Neutrophil (primary cell): Measurements from ENCODE around the gene RAB8A.
A peak's percentile ranks its signal among the peaks of the same experiment; 100 is the strongest.

Source experiments
- H3K27ac ChIP-seq: fragments of 200-600 bp; sonication (generic); 2 replicates; pipeline ENCODE4 v1.5.1; 2016; ENCODE audit warnings: mild to moderate bottlenecking, moderate library complexity
- H3K27me3 ChIP-seq: fragments of 200-600 bp; sonication (generic); 2 replicates; pipeline ENCODE4 v1.6.0; 2016; ENCODE audit warnings: mild to moderate bottlenecking
- H3K36me3 ChIP-seq: fragments of 200-600 bp; sonication (generic); 2 replicates; pipeline ENCODE4 v1.5.1; 2017
- H3K4me1 ChIP-seq, 2 experiments: fragments of 200-600 bp in 1 of 2; sonication (generic) in 1 of 2; 1 replicate in 1 of 2; 2 replicates in 1 of 2; pipeline versions ENCODE4 v1.5.1 to v1.6.1; 2013 to 2016; ENCODE audit warnings: low read depth in 1 of 2, low read length in 1 of 2, mild to moderate bottlenecking in 1 of 2, moderate library complexity in 1 of 2; ENCODE audit not compliant: control insufficient read depth in 1 of 2, insufficient read depth in 1 of 2
- H3K4me3 ChIP-seq, 2 experiments: fragments of 200-600 bp in 1 of 2; sonication (generic) in 1 of 2; 1 replicate in 1 of 2; 2 replicates in 1 of 2; pipeline ENCODE4 v1.5.1; 2013 to 2016; ENCODE audit warnings: low read depth in 1 of 2, low read length in 1 of 2, mild to moderate bottlenecking in 1 of 2, moderate library complexity in 1 of 2
- H3K9me3 ChIP-seq: fragments of 200-600 bp; sonication (generic); 2 replicates; pipeline ENCODE4 v1.5.1; 2016
- CTCF ChIP-seq: fragments of 200-600 bp; sonication (generic); IDR thresholded peaks from 2 replicates; pipeline ENCODE4 v1.5.1; 2016; ENCODE audit warnings: antibody characterized with exemption

Gene RAB8A

GRCh38 chr19:16111160-16111908 is at the start of gene RAB8A:
RAB8A (plus strand) TSS chr19:16111889; CDS start chr19:16111902, 13 bp downstream.
- Histone ChIP-seq H3K27ac (peak within 1 kb of the TSS; percentile 93), H3K27me3 (no peaks in the 10 kb centered on the region), H3K4me3 (peak within 1 kb of the TSS; percentile 96 to 98), H3K9me3 (no peaks in the 10 kb centered on the region), H3K36me3 (peaks cover 29% of the 10 kb centered on the region), H3K4me1 (peaks cover 30 to 44% of the 10 kb centered on the region in 2 experiments)
- peak; percentile 100 for TF ChIP-seq CTCF

GRCh38 chr19:16061943-16062342 is 49.7 kb upstream of the RAB8A start:
- Histone ChIP-seq H3K4me1 (peaks cover 4 to 5% of the 10 kb centered on the region in 2 experiments), H3K36me3 (no peaks in the 10 kb centered on the region), H3K27ac (no peak overlapping the region), H3K4me3 (no peak overlapping the region), H3K27me3 (no peaks in the 10 kb centered on the region), H3K9me3 (no peaks in the 10 kb centered on the region)
- TF ChIP-seq CTCF, result no peak

GRCh38 chr19:16062789-16063188 is 48.9 kb upstream of the RAB8A start:
- TF ChIP-seq CTCF, result peak; percentile 96
- no peaks in the 10 kb centered on the region for H3K27me3 ChIP-seq
- H3K36me3 ChIP-seq, result no peaks in the 10 kb centered on the region
- peak overlapping the region; percentile 43 for H3K27ac ChIP-seq
- H3K9me3 ChIP-seq, result no peaks in the 10 kb centered on the region
- no peak overlapping the region for H3K4me3 ChIP-seq
- peaks cover 4 to 5% of the 10 kb centered on the region in 2 experiments for H3K4me1 ChIP-seq

- no peak overlapping the region for H3K27ac ChIP-seq
- no peaks in the 10 kb centered on the region for H3K27me3 ChIP-seq
- peaks cover 4 to 5% of the 10 kb centered on the region in 2 experiments for H3K4me1 ChIP-seq
- H3K9me3 ChIP-seq, result no peaks in the 10 kb centered on the region
- TF ChIP-seq CTCF, result no peak
- H3K4me3 ChIP-seq, result no peak overlapping the region
- no peaks in the 10 kb centered on the region for H3K36me3 ChIP-seq
Measured at GRCh38 chr19:16064209-16064889, 47.3 kb upstream of the RAB8A start.

- no peak overlapping the region for H3K4me3 ChIP-seq
- no peaks in the 10 kb centered on the region for H3K27me3 ChIP-seq
- no peaks in the 10 kb centered on the region for H3K36me3 ChIP-seq
- H3K9me3 ChIP-seq, result no peaks in the 10 kb centered on the region
- no peak overlapping the region for H3K27ac ChIP-seq
- TF ChIP-seq CTCF, result no peak
- H3K4me1 ChIP-seq, result peaks cover 18 to 19% of the 10 kb centered on the region in 2 experiments
Measured at GRCh38 chr19:16066611-16067104, 45.0 kb upstream of the RAB8A start.
